HG03103 (cell line): ENCODE measurements around the gene ZNG1B.
"Not testable (repeated sequence)": the region's sequence is repeated elsewhere in the genome, so short reads cannot be mapped to it uniquely, and the experiment has no call there.

ENCODE experiments used
- ATAC-seq: cut with Tn5 transposase; IDR thresholded peaks from one replicate; pipeline ENCODE4 v1.9.1; 2021; ENCODE audit warnings: low read depth; ENCODE audit not compliant: unreplicated experiment

ZNG1B gene

DNA sequence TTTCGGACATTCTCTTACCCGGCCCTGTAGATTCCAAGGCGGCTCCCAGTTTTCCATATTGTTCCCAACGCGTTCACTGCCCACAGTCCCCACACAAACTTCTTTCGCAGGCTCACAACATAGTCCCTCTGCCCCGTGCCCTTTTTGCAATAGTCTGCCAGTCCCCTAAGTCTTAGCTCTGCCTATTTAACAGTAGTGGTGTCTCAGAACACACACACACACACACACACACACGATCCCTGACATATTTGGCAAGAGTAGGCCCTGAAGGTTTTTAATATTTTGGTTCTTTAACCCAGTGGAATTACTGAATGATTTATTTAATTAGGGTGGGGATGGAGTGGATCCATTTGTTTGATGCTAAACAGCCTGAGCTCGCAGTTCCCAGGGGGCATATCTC lies 105.0 kb downstream of the ZNG1B start:
- not testable (repeated sequence) for ATAC-seq
